Kidney (tissue), 14 donors: ENCODE data around the gene CAPS2. TPM values are rescaled to one million over a fixed set of nuclear protein-coding genes. Genes with fewer than 3 reads are reported as not detected.

Source experiments
- DNase-seq, 5 donors: peaks; one replicate each; pipeline ENCODE4 v3.0.0-alpha.2; 2013 to 2020
- FAIRE-seq: peaks from 2 replicates; lab custom pipeline; 2012; peaks lifted over from hg19 to GRCh38; lab: Jason Lieb, UNC
- H3K27ac ChIP-seq, 2 donors: one replicate each; pipeline ENCODE4 v1.7.0; 2013; ENCODE audit warnings: low read depth in 2 of 2, low read length in 2 of 2, inconsistent platforms in 1 of 2
- H3K27me3 ChIP-seq: one replicate; pipeline ENCODE4 v1.7.1; 2013; ENCODE audit warnings: low read length, inconsistent platforms; ENCODE audit not compliant: control insufficient read depth, insufficient read depth
- H3K36me3 ChIP-seq, 3 donors: one replicate each; pipeline versions ENCODE4 v1.7.0 to v1.7.1; 2013; ENCODE audit warnings: low read length in 3 of 3, control low read depth in 1 of 3, inconsistent platforms in 1 of 3; ENCODE audit not compliant: insufficient read depth in 3 of 3, control insufficient read depth in 2 of 3
- H3K4me1 ChIP-seq, 3 donors: one replicate each; pipeline versions ENCODE4 v1.7.0 to v1.7.1; 2013; ENCODE audit warnings: low read length in 3 of 3, inconsistent platforms in 1 of 3, low read depth in 1 of 3; ENCODE audit not compliant: control insufficient read depth in 2 of 3, insufficient read depth in 2 of 3
- H3K4me3 ChIP-seq, 3 donors: one replicate each; pipeline versions ENCODE4 v1.7.0 to v1.8.1; 2013; ENCODE audit warnings: low read length in 3 of 3, control low read depth in 1 of 3, inconsistent platforms in 1 of 3
- H3K9ac ChIP-seq, 3 donors: one replicate each; pipeline versions ENCODE4 v1.7.0 to v1.7.1; 2013; ENCODE audit warnings: low read length in 3 of 3, control low read depth in 1 of 3, inconsistent platforms in 1 of 3
- H3K9me3 ChIP-seq, 3 donors: one replicate each; pipeline versions ENCODE4 v1.7.0 to v1.7.1; 2013; ENCODE audit warnings: low read length in 3 of 3, control low read depth in 1 of 3, inconsistent platforms in 1 of 3; ENCODE audit not compliant: control insufficient read depth in 2 of 3, insufficient read depth in 1 of 3
- intact Hi-C: fragments of 100-400 bp; cut with DNase I; formaldehyde crosslinking; loops from one replicate; pipeline ENCODE4 v1.11.1; 2022
- polyA plus RNA-seq: library from polyadenylated mRNA; stranded (reverse); fragments of 350-450 nt; fragmentation: Illumina TruSeq; extraction: RNeasy Lipid Tissue Mini Kit (QIAGEN cat#74804); gene quantifications from one replicate; pipeline ENCODE4 v1.2.3, GENCODE V29; 2014; ENCODE audit warnings: low read depth, low replicate concordance; ENCODE audit not compliant: insufficient read depth
- total RNA-seq: library from RNA; stranded (reverse); fragmentation: NEBNext Ultra II Directional; extraction: Animal tissue kit (Norgen Biotek cat#: 25700); gene quantifications from one replicate; pipeline ENCODE4 v1.2.1, GENCODE V29; 2021
- TF ChIP-seq, protein P1 (sequence below): IDR thresholded peaks from 3 replicates; pipeline ENCODE4 v1.5.1; 2012; ENCODE audit warnings: mild to moderate bottlenecking, moderate library complexity, borderline replicate concordance; ENCODE audit not compliant: insufficient read depth; ENCODE audit errors: extremely low read depth
- donor health status: control.
- donor health status: control.
- donor health status: control.
- donor health status: control.
- donor health status: control.
- donor health status: DM: yes; HTN: yes; CAD: no.
- donor health status: Normal renal cell carcinoma (clear cell type).

Gene CAPS2
- total and polyA plus RNA-seq, 2 donors from 2014 or later = 5.9 to 14.1 TPM

DNA sequence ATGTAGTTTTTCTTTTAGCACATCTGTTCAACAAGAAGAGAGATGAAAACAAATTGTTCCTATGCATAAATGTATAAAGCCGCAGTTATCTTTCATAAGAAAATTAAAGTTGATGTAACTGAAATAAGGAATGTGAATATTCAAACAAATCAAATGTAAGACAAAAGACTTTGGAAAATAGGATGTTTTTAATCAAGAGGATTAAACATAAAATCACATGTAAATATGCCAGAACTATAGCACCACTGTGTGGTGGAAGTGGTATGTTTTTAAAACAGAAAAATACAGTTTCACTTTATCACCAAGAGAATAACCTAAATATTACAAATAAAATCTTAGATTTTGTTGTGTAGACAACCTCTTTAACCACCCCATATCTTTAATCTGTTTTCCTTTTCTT, 40.4 kb downstream of the CAPS2 start:
- no peaks in the 10 kb centered on the region for H3K4me1 ChIP-seq
- no peak overlapping the region for H3K27ac ChIP-seq
- no peaks in the 10 kb centered on the region for H3K36me3 ChIP-seq
- DNase-seq (peak in 2 of 5 donors; percentile 32 to 40), FAIRE-seq (peak; percentile 62)
- no peaks in the 10 kb centered on the region for H3K9me3 ChIP-seq
- no peaks in the 10 kb centered on the region for H3K27me3 ChIP-seq
- intact Hi-C loops = no loop called here
- H3K4me3 ChIP-seq = no peak overlapping the region
- TF ChIP-seq, protein P1, sequence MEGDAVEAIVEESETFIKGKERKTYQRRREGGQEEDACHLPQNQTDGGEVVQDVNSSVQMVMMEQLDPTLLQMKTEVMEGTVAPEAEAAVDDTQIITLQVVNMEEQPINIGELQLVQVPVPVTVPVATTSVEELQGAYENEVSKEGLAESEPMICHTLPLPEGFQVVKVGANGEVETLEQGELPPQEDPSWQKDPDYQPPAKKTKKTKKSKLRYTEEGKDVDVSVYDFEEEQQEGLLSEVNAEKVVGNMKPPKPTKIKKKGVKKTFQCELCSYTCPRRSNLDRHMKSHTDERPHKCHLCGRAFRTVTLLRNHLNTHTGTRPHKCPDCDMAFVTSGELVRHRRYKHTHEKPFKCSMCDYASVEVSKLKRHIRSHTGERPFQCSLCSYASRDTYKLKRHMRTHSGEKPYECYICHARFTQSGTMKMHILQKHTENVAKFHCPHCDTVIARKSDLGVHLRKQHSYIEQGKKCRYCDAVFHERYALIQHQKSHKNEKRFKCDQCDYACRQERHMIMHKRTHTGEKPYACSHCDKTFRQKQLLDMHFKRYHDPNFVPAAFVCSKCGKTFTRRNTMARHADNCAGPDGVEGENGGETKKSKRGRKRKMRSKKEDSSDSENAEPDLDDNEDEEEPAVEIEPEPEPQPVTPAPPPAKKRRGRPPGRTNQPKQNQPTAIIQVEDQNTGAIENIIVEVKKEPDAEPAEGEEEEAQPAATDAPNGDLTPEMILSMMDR = no peak
- no peak overlapping the region for H3K9ac ChIP-seq

DNA sequence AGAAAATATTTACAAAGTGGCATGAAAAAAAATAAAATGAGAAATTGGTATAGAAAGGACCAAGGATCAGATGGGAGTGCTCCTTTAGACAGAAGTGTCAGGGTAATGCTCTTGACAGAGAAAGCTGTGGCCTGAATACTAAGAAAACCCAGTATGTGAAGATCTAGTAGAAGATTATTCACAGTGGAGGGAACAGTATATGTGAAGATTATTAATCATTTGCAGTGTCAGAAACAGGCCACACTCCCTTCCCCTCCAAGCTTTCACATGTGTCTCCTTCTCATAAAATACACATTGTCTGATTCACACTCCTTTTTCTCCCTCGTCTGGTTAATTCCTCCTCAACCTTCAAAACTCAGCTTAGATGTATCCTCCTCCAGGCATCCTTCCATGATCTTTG, 41.3 kb downstream of the CAPS2 start:
- H3K27ac ChIP-seq = no peak overlapping the region
- H3K4me1 ChIP-seq = no peaks in the 10 kb centered on the region
- no peaks in the 10 kb centered on the region for H3K36me3 ChIP-seq
- no peaks in the 10 kb centered on the region for H3K9me3 ChIP-seq
- H3K9ac ChIP-seq = no peak overlapping the region
- intact Hi-C loops = no loop called here
- no peak overlapping the region for H3K4me3 ChIP-seq
- TF ChIP-seq, protein P1 = no peak
- no peak for FAIRE-seq
- no peaks in the 10 kb centered on the region for H3K27me3 ChIP-seq
- DNase-seq = peak in 1 of 5 donors; percentile 4

DNA sequence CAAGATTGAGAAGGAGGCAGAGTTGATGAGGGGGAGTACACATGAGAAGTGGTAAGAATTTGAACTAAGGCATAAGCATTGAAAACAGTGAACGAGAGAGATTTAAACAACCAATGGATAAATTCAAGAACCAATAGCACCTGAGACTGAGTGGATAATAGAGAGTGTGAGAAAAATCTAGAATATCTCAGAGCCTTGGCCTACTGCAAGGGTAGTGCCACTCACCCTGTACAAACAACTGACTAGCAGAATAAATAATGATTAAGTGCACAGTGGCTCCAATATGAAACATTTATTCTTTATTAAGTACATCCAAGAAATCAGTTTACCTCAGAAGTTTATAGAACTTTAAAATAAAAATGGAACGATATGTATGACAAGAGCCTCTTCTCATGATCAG, 54.4 kb downstream of the CAPS2 start:
- intact Hi-C loops = no loop called here
- Histone ChIP-seq H3K9me3 (no peaks in the 10 kb centered on the region), H3K4me1 (no peaks in the 10 kb centered on the region), H3K36me3 (no peaks in the 10 kb centered on the region), H3K9ac (no peak overlapping the region), H3K27me3 (no peaks in the 10 kb centered on the region), H3K4me3 (no peak overlapping the region), H3K27ac (no peak overlapping the region)
- FAIRE-seq = no peak
- TF ChIP-seq, protein P1 = no peak
- DNase-seq = no peak

DNA sequence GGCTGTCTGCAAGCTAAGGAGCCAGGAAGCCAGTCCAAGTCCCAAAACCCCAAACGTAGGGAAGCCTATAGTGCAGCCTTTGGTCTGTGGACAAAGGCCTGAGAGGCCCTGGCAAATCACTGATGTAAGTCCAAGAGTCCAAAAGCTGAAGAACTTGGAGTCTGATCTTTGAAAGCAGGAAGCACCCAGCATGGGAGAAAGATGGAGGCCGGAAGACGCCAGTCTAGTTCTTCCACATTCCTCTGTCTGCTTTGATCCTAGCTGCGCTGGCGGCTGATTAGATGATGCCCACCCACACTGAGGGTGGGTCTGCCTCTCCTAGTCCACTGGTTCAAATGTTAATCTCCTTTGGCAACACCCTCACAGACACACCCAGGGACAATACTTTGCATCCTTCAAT, 58.5 kb downstream of the CAPS2 start:
- Histone ChIP-seq H3K9ac (no peak overlapping the region), H3K9me3 (no peaks in the 10 kb centered on the region), H3K27ac (no peak overlapping the region), H3K4me1 (no peaks in the 10 kb centered on the region), H3K36me3 (no peaks in the 10 kb centered on the region), H3K4me3 (no peak overlapping the region), H3K27me3 (no peaks in the 10 kb centered on the region)
- intact Hi-C loops = no loop called here
- no peak for DNase-seq
- FAIRE-seq = no peak
- TF ChIP-seq, protein P1 = no peak
